GM19467 (cell line): ENCODE results near the gene CHD2.

Source experiments
- ATAC-seq: cut with Tn5 transposase; IDR thresholded peaks from one replicate; pipeline ENCODE4 v1.9.1; 2021; ENCODE audit warnings: mild to moderate bottlenecking, moderate library complexity; ENCODE audit not compliant: unreplicated experiment

Gene CHD2

GRCh38 chr15:93063796-93064690 is 163.9 kb downstream of the CHD2 start:
- no peak for ATAC-seq

DNA sequence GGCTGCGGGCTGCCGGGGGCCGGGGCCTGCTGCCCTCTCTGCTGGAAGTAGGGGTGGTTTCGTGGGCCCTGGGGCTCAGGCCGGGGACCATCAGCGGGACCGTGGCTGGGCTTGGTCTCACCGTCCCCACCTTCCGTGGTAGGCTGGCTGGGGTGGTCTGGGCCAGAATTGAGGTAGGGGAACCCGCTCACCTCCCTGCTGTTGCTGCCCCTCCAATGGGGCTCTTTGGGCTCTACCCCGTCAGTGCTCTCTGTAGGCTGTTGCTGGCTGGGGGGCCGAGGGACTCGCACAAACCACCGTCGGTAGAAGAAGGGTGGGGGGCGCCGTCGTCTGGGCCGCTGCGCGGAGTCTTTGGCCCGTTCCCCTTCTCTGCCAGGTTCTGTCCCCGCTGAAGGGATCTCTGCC is 165.5 kb downstream of the CHD2 start:
- no peak for ATAC-seq

DNA sequence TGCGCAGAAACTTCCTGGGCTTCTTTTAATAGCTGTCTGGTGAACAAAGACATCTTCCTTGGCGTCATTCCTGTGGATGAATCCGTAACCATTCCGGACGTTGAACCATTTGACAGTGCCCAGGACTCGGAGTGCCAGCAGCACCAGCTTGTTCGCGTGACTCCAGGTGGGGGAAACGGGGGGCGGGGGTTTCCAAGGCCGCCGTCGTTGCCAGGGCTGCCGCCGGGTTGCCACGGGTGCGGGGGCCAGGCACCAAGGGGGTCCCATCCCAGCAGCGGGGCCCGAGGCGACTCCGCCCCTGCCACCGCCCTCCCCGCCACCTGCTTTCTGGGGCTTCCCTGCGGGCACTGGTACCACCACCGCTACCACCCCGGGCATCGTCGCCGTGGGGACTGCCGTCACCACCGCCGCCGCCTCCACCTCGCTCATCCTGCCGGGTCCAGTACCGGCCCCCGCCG is 166.1 kb downstream of the CHD2 start:
- ATAC-seq = no peak

DNA sequence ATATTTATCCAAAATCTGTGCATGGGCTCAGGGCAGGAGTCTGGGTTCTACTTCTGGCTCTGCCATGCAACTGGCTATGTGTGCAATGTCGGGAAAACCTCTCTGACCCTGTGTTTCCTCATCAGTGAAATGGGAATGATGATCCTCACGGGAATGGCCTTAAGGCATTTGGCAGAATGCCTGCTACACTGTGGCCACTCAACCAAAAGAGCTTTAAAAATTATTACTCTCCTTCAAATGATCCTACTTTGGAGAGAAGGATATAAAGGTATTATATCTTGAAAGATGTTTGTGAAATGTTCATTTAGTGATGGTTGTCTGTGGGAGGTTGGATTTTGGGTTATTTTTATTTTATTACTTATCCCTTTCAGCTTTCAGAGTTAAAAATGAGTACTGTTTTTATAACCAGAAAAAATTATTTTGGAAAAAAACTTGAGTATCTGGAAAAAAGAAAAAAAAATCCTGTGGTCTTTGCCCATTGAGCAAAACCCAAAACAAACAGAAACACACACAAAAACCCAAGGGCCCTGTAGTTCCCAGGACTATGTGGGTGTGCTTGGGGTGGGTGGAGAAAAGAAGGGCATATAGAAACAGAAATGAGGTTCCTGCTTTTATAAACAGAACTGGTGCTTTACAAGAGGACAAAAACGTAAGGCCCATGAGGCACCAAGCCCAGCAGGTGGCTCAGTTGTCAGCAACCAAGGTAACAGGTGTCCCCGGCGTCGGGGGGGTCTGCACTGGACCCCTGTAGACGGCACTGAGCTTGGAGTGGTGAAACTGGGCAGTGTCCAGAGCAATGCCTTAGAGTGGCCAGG is 166.9 kb downstream of the CHD2 start:
- ATAC-seq = no peak

DNA sequence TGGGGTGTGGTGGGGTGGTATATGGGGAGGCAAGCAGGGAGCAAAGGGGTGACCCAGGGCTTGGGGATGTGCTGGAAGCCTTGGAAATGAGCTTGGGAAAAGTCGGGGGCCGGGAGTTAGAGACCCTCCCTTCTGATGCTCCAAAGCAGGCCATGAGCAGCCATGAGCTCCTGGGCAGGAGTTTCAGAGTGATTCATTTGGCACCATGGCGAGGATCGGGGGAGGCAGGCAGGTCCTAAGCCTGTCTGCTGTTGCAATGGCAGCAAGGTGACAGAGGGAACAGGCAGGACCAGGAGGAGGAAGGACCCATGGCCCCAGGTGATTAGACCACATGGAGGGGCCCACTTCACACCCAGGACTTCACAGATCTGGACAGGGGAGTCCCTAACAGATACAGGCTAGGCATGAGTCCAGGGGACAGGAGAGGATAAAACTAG is 167.5 kb downstream of the CHD2 start:
- ATAC-seq = no peak

- no peak for ATAC-seq
Measured at GRCh38 chr15:93068581-93069199, 168.6 kb downstream of the CHD2 start.

DNA sequence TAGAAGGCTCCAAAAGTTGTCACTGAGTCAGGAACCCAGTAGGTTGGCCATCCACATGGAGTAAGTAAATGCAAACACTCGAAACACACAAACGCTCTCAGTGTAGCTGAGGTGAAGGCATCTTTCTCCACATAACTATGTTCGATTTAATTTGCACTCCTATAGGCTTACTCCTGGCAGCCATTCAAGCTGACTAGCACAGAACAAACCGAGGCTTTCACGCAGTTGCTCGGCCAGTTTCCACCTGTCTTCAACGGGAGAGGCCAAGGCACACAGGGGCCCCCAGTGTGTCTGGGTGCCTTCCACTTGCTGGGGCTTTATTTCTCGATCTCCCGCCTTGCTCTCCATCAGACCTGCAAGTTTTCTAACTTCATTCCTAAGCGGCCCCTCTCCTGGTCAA is 170.0 kb downstream of the CHD2 start:
- ATAC-seq = no peak

DNA sequence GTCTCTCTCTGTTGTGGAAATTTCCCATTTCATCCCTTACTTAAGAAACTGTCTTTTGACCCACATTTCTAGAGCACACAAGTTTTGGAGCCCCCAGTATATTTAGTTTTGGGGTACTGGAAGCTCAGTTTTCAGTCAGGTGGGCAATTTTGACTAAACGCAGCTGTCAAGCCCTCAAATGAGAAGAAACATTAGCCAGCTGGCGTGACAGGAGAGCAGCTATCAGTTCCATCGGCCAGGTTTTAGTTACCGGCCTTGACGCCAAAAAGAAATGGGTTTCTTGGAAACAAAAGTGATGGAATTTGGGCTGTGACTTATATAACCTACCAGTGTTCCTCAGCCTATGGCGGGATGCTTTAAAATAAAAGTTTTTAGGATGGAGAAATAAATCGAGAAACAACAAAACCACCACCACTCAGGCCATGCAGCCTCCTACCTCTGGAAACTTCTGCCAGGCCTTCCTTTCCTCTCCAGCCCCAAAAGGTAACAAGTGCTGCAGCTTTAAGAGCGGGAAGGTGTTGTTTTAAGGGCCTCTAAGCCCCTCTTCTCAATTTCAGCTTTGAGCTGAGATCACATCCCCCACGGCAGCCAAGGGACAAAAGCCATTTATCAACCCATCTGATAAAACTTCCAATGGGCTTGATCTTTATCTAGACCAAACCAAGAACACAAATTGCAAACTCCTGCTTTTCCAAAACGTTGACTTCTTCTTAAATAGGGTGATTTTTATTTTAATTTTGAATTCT is 170.6 kb downstream of the CHD2 start:
- ATAC-seq = no peak

GRCh38 chr15:93071469-93071936 is 171.4 kb downstream of the CHD2 start:
- ATAC-seq = no peak

DNA sequence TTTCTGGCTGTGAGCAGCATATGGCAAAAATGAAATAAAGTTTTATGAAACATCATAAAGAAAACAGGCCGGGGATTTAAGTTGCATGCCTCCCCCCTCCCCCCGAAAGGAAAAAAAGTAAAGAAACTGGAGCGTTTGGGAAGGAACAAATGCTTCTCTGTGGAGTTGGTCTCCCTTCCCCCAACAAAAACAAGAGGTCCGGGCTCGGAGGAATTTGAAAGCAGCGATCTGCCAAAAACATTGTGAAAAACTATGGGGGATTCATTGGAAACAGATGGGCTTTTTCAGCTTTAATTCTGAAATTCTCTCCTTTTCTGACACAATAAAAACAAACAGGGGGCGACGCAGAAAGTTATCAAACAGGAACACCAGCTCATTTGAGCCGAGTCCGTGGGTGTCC is 171.9 kb downstream of the CHD2 start:
- no peak for ATAC-seq

DNA sequence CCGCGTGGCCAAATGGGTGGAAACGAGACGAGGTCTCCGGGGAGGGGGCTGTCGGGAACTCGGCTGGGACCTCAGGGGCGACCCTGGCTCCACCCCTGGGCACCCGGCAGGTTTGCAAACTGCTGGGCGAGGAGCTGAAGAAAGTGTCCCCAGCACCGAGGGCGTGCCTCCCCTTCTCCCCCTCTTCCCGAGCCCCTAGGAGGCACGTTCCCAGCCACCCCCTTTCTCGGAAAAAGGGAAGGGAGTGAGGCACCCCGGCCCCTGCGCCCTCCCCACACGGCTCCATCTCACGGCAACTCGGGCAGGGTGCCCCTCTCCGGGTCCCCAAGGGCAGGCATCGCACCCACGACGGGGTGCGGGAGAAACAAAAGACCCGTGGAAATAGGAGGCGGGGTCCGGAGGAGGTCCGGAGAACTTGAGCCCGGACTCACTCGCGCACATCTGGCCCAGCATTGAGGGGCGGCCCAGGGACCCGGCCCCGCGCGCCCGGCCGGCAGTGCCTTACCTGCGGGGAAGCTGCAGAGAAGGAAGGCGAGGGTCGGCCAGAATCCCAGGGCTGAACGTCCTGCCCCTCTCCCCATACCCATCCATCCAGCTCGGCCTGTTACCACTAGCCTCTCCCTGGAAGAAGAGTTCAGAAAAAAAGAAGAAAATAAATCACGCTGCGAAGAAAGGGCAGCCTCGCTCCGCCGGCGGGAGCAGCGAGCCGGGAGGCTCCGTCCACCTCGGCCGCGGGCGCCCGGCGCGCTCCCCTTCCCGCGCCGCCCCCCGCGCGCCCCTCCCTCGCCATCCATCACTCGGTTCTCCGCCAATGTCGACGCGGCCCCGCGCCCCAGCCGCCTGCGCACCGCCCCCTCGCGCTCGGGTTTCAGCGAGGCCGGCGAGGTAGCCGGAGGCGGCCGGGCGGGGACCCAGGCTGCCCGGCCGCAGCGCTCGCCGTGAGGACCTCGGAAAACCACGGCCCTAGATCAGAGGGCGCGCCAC is 172.6 kb downstream of the CHD2 start:
- ATAC-seq = no peak

DNA sequence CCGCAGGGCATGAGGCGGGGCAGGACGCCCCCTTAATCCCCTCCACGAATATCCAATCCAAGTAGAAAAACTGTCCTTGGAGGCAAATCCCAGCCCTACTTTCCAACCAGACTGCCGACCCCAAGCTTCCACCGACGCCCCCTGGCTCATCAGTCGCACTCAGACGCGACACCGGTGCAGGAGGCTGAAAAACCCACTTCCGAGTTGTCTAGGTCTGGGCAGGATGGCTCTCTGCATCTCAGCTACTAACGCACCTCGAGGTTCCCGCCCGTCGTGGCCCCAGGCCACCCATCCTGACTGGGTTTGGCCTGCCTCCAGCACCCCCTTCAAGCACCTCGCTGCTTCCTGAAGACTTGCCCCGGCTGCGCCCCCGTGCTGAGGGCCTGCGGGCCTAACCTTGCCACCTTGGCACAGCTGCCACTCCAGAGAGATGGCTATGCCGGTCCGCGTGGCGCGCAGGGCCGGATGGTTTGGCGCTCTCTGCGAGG is 173.4 kb downstream of the CHD2 start:
- no peak for ATAC-seq

GRCh38 chr15:93074599-93074998 is 174.5 kb downstream of the CHD2 start:
- ATAC-seq = no peak

- no peak for ATAC-seq
Measured at GRCh38 chr15:93076217-93076616, 176.1 kb downstream of the CHD2 start.

GRCh38 chr15:93076875-93077274 is 176.8 kb downstream of the CHD2 start:
- no peak for ATAC-seq
